HK-2 (cell line): ENCODE results near the gene KAT8.
"Not testable (repeated sequence)": the region's sequence is repeated elsewhere in the genome, so short reads cannot be mapped to it uniquely, and the experiment has no call there.

Source experiments
- DNase-seq: peaks from one replicate; pipeline ENCODE4 v3.0.0-alpha.2; 2018; ENCODE audit not compliant: unreplicated experiment

Gene KAT8

DNA sequence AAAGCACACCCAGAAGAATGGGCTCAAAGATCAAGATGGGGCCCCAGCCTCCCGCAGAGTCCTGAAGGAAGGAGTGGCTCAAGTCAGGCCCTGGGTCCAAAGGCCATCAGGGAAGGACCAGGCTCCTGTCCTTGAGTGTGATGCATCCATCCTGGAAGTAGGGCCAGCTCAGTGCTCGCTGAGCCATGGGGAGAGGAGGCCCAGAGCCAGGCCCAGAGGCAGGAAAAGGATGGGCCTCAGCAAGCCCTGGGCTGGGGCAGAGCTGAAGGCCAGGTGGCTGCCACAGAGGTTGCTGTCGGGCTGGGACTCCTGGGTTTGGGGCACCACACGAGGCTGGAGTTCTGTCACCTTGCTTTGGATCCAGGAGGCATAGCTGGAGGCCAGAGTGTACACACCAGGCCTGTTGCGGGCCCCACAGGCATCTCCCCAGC is 14.4 kb downstream of the KAT8 start:
- no peak for DNase-seq

DNA sequence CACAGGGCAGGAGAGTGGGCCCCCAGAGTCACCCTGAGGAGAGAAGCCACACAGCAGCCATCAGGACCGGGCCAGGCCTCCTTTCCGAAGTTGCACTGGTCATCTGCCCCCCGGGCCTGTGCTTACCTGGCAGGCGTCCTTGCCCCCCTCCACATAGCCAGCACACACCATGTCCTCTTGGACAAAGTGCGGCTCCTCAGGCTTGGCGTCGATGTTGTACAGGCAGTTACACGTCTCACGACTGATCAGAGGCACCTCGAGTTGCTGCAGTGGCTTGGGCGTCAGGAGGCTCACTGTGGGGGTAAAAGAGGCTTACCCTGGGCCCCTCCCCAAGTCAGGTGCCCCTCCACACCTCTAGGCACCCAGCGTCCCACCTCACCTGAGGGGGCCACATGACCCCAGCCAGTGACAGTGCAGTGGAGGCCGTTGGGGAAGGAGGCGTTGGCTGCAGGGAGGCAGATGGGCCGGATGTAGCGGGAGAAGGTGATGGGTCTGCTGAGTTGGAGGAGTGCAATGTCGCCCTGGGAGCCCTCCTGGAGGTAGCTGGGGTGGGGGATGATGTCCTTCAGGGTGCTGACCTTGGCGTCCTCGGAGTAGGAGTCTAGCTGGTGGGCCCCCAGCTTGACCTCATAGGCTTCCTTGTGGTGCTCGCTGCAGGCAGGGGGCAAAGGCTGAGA is 15.0 kb downstream of the KAT8 start:
- DNase-seq: no peak

DNA sequence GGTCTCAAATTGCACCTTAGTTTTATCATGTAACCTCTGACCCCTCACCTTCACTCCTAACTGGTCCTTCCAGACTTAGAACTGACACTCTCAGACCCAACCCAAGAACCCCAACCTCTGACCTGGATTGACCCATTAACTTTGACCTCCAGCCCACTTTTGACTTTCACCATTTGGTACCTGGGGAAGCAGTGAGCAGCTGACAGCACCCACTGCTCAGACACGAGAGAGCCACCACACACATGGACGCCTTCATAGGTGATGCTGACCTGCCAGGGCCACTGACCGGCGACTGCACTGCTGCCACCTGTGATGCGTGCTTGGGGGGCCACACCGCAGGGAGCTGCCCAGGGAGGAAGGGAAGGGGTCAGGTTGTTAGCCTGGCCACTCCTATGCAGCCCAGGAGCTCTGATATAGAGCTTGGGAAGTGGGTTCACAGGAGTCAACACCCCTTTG is 15.6 kb downstream of the KAT8 start:
- DNase-seq: no peak

DNA sequence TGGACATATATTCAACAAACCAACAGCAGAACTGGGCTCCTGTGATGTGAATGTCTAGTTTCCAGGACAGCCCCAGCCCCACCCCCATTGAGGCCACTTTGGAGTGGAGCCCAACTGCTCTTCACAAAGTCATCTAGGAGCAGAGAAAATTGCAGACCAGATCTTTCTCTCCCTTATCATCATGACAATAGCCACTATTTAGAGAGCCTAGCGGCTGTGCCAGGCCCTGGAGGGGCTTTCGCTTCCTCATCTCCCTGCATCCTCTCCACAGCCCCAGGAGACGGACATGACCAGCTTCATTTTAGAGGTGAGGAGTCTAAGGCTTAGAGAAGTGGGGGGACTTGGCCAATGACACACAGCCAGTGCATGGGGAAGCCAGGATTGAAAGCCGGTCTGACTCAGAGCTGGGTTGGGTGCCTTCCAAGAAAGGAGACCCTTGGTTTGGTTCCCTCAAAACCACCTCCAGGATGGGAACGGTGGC is 16.7 kb downstream of the KAT8 start:
- no peak for DNase-seq

DNA sequence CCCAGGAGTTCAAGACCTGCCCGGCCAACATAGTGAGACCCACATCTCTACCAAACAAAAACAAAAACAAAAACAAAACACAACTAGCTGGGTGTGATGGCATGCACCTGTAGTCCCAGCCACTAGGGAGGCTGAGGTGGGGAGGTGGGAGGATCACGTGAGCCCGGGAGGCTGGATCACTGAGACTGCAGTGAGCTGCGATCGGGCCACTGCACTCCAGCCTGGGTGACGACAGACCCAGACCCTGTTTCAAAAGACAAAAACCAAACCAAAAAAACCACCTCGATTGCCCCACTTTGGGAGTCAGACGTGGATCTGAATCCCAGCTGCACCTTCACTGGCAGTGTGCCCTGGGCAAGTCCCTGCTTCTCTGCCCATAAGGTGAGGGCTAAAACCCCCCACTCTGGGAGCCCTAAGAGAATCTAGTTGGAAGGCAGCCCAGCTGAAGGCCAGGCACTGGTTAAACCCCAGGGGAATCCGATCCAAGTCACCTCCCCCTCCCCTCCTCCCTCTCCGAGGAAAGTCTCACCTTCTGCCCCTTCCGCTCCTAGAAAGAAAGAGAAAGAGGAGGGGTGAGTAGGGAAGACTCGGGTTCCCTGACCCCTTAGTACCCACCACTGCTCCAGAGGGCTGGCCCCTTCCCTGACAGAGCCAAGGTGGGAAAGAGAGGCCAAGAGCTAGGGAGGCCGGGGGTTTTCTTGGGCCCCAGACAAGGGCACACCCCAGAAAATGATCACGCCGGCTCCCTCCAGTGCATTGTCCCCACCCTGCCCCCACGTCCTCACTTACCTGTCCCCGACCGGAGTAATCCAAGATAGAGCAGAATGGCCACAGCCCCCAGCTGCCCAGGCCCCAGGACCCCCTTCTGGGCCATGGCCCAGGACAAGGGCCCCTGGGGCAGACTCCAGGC is 17.4 kb downstream of the KAT8 start:
- no peak for DNase-seq

DNA sequence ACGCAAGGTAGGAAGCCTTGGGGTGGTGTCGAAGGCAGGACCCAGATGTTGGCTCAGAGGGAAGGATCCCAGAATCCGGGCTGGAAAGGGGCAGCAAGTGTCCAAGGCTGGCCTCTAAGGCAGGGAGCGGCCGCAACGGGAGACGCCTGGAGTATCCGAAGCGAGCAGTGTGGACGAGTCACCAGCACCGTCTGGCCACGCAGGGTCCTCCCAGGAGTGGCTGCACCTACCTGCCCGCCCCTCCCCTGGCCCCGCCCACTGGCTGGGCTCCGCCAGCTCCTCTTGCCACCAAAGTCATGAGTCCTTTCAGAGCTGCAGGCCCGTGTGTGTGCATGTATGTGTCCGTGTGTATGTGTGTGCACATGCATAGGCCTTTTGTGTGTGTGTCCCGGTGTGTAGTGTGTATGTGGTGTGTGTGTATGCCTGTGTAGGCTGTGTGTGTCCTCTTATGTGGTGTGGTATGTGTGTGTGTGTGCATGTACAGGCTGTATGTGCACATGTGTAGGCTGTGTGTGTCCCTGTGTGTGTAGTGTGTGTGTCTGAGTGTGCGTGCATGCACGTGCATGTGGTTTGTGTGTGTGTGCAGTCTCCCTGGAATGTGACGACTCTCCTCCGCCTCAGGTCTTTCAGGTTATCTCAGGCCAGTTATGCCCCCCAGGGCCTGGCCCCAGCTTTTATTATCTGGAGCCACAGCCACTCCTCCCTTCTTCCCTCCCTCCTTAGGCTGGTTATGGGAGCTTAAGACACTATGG is 18.2 kb downstream of the KAT8 start, which contains the start of gene PRSS8:
TSS of gene PRSS8 (minus strand) at position 193 of the 752 bp plus-strand sequence. CDS start 229 bp downstream, outside the sequence.
- DNase-seq: peak; percentile 67

DNA sequence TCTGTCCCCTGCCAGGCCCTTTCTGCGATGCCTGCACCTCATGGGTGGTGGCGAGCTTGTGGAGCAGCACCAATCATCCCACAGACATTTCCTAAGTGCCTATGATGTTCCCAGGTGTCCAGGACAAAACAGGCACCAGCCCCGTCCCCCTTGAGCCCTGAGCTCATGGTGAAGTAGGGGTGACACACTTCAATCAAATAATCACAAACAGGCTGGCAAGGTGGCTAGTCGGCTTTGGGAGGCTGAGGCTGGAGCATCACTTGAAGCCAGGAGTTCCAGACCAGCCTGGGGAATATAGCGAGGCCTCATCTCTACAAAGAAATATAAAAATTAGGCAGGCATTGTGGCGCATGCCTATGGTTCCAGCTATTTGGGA is 18.8 kb downstream of the KAT8 start:
- no peak for DNase-seq

DNA sequence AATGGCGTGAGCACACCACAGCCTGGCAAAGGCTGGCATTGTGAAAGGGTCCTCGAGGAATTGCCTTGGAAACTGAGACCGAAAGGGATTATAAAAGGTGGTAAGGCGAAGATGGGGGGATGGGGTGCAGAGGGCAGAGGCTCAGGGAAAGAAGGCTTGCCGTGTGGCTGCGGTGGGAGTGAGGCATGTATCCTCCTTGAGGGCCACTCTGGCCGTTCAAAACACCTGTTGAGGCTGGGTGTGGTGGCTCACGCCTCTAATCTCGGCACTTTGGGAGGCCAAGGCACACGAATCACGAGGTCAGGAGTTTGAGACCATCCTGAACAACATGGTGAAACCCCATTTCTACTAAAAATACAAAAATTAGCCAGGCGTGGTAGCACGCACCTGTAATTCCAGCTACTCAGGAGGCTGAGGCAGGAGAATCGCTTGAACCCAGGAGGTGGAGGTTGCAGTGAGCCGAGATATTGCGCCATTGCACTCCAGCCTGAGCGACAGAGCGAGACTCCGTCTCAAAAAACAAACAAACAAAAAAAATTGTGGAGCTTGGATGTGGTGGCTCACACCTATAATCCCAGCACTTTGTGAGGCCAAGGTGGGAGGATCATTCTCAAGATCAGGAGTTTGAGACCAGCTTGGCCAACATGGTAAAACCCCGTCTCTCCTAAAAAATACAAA is 19.5 kb downstream of the KAT8 start:
- DNase-seq: not testable (repeated sequence)

DNA sequence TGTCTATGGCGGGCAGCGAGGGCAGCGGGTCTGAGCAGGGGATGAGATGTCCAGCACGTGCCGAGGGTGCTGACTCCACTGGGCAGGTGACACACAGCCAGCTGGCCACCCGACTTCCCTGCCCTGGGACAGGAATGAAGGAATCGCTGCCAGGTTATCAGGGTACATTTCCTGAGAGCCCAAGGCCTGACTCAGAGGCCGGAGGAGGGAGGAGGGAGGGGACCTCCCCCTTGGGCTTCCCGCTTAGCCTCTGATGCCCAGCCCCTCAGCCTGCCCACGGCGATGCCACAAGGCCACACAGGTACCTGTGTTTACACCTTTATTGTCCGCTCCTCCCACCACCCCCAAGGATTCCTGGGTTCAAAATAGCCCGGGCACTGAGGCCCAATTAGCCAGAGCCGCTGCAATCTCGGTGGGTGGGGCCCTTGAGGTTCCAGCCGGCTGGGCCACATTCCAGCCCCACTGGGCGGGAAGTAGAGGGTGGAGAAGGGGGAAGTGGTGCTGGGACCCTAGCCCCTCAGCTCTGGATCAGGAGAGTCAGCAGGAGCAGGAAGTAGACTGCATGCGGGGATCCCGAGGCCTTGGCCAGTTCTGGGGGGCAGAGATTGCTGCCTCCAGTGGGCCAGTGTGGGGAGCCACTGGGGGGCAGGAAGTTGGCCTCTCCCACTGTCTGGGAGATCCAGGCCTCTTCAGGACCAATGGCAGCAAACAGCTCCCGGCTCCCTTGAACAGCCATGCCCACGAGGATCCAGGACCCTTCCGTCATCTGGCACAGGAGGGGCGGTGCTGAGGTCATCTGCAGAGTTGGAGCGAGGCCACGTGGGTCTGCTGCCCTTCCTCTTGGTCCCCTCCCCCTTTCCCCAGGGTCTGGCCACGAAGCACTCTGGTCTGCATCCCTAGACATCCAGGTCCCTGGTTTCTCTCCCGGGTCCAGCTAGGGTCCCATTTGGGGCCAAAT is 21.4 kb downstream of the KAT8 start:
- peak; percentile 93 for DNase-seq

DNA sequence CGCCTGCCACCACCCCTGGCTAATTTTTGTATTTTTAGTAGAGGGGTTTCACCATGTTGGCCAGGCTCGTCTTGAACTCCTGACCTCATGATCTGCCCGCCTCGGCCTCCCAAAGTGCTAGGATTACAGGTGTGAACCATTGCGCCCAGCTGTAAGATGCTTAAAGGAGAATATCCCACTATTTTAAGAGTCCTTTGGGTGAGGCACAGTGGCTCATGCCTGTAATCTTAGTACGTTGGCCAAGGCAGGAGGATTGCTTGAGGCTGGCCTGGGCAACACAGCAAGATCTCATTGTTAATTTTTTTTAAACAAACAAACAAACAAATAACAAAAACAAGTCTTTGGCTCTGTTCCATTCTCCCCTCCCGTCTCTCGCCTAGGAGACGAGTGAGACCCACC is 23.6 kb downstream of the KAT8 start:
- not testable (repeated sequence) for DNase-seq

DNA sequence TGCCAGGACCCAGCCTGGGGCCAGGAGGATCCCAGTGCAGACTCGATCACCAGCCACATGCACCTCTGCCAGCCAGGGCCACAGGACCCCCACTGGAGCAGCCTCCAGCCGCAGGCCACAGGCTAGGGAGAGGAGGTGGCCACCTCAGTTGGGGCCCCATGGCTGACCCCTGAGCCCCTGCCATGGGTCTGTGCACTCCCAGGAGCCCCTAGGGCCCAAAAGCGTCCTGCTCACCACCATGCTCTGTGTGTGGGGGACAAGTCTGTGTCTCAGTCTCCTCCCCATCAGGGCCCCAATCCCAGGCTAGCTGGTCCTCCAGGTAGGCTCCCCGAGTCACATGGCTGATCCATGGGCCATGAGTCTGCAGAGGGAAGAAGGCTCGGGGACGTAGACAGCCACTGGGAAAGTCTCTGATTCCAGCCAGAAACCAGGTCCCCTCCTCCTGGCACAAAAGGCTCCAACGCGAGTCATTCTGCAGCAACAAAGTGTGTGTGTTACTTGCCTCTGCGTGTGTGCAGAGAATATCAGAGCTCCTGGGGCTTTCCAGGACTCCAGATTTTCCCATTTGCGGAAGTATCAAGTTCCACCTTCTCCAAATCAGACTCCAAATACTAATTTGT is 24.1 kb downstream of the KAT8 start:
- no peak for DNase-seq

DNA sequence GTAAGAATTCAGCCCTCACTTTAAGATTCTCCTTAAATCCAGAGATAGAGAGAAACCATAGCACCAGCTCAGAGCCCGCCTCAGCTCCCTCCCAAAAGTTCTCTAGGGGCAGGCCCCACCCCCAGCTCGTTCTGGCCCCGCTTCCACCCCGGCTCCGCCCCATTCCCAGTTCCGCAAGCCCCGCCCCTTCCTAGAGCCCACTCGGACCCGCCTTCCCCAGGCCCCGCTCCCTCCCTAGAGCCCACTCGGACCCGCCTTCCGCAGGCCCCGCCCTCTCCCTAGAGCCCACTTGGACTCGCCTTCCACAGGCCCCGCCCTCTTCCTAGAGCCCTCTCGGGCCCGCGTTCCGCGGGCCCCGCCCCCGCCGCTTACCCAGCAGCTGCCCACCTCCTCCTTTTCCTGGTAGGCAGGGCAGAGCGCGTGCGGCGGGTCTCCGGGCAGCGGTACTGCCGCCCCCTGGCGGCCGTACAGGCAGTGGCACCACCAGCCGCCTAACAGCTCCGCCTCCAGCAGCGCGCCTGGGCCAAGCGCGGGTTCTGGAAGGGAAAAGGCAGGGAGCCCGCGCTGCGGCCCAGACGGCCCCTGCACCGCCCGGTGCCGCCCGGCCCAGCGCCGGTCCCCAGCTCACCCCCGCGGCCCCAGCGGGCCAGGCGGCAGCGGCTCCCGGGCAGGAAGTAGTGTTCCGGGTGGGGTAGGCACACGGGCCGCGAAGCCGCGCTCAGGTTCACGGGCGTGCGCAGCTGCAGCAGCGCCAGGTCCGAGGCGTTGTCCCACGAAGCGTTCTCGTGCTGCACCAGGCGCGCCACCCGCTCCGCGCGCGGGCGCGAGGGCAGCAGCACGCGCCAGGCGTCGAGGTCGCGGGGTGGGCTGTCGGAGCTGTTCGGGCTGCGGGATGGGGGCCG is 24.9 kb downstream of the KAT8 start:
- DNase-seq: peak; percentile 100

DNA sequence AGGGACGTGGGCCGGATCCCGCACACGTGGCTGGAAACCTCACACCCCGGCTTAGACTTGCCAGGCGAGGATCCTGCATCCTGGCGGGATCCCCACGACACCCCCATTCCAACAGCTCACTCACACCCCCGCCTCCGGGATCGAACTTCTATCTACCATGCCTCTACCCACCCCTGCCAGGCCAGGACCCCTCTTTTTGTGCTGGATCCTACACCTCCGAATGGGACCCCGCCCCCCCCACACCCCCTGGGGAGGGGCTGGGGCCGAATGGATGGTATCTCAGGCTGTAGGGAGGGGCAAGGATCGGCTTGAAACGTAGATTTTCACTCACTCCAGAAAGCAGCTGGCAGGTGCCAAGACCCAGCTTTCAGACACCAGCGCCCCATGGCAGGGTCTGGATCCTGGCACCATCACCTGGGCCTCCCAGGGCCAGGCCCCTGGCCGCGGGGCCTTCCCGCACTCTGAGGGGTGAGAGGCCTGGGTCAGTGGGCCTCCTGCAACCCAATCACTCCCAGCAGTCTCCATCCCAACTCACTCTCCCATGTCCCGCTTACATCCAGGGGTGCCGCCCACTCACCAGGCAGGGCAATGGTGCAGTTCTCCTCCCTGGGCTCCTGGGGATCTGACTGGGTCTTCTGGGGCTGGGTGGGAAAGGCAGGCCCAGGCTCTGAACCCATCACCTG is 25.7 kb downstream of the KAT8 start:
- DNase-seq: no peak

DNA sequence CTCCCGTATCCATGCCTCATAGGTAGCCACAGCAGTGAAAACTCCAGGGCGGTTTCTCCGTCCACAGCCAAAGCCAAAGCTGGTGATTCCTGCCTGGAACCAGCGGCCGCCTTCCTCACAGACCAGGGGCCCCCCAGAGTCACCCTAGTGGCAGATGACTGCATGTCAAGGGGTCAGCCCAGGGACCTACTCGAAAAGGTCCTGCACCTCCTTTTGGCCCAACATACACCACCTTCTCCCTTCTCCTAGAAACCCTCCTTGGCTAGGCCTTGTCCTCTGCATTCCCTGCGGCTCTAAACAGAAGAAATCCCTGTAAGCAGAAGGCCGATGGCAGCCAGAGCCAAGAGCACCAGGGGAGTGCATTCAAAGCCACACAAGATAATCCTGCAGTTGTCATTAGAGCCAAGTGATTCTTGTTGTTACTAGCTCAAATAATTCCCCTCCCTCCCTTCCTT is 26.3 kb downstream of the KAT8 start:
- DNase-seq: no peak

DNA sequence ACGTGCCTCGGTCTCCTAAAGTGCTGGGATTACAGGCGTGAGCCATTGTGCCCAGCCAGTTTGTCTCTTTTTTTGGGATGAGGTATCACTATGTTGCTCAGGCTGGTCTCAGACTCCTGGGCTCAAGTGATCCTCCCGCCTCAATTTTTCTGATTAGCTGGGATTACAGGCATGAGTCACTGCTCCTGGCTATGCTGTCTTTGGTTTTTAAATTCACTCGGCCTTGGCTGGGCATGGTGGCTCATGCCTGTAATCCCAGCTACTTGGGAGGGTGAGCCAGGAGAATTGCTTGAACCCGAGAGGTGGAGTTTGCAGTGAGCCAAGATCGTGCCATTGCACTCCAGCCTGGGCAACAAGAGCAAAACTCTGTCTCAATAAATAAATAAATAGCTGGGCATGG is 27.0 kb downstream of the KAT8 start:
- not testable (repeated sequence) for DNase-seq

DNA sequence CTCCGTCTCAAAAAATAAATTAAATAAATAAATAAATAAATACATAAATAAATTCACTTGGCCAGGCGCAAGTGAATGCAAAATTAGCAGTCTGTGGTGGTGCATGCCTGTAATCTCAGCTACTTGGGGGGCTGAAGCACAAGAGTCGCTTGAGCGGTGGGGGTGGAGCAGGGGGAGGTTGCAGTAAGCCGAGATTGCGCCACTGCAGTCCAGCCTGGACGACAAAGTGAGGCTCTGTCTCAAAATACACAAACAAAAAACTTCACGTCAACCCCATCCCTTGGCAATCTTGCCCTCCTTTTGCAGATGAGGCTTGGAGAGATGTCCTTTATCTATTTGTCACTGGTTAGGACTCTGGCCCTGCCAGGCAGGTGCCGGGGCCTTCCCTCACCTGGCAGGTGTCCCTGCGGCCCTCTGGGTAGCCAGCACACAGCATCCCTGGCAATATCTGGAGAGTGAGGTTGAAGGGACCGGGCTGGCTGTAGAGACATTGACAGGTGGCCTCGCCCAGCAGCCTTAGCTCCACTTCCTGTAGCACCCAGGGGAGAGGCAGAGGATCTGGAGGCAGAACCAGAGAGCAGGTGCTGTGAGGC is 28.0 kb downstream of the KAT8 start:
- DNase-seq: no peak

DNA sequence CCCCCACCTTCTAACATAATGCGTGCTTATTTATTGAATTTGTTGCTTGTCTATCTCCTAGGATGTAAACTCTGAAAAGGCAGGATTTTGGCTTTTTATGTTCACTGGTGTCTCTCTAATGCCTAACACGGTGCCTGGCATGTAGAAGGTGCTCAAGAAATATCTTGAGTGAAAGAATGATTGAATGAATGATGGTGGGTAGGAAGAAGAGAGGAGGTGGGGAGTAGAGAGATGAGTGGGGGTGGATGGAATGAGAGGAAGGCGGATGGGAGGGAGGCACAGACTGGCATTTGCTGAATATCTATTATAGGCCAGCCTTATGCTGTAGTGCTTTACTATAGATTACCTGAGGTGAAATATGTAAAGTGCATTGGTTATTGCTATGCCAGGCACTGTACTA is 30.1 kb downstream of the KAT8 start:
- DNase-seq: no peak

DNA sequence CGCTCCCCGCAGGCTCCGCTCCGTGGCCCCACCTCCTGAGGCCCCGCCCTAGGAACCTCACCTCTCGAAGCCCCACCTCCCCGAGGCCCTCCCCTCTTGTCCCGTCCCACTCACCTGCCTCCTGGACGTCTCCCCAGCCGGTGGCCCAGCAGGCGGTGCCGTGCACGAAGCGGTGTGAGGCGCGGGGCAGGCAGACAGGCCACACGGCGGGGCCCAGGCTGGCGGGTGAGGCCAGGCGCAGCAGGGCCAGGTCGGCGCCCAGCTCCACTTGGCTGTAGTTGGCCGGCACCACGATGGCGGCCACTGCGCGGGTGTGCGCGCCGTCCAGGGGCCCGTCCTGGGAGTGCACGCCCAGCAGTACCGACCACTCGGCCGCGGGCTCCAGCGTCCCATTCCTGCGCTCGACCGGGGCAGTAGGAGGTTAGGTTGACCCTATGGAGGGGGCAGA is 30.8 kb downstream of the KAT8 start:
- DNase-seq: no peak
